Measurements from ENCODE around the gene ARTN.

The ARTN gene, protein sequence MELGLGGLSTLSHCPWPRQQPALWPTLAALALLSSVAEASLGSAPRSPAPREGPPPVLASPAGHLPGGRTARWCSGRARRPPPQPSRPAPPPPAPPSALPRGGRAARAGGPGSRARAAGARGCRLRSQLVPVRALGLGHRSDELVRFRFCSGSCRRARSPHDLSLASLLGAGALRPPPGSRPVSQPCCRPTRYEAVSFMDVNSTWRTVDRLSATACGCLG

DNA sequence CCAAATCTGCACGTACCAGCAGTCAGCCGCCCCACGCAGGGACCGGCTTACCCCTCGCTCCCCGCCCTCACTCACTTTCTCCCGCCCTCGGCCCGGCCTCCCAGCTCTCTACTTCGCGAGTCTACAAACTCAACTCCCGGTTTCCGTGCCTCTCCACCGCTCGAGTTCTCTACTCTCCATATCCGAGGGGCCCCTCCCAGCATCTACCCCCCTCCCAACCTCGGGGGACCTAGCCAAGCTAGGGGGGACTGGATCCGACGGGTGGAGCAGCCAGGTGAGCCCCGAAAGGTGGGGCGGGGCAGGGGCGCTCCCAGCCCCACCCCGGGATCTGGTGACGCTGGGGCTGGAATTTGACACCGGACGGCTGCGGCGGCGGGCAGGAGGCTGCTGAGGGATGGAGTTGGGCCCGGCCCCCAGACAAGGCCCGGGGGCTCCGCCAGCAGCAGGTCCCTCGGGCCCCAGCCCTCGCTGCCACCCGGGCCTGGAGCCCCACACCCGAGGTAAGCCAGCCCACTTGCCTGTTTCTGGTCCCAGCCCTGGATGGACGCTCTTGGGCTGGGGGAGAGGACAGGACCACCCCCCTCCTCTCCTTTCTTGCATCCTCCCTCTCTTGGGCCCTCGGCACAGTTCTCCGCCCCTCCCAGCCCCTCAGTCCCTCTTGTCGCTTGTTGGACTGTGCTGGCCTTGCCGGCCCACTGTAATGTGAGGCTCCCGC lies at the start of gene ARTN:
Gene ARTN (plus strand): TSS at position 416 of the 715 bp plus-strand sequence. CDS start 1,856 bp downstream, outside the sequence.
- no peak for DNase-seq

DNA sequence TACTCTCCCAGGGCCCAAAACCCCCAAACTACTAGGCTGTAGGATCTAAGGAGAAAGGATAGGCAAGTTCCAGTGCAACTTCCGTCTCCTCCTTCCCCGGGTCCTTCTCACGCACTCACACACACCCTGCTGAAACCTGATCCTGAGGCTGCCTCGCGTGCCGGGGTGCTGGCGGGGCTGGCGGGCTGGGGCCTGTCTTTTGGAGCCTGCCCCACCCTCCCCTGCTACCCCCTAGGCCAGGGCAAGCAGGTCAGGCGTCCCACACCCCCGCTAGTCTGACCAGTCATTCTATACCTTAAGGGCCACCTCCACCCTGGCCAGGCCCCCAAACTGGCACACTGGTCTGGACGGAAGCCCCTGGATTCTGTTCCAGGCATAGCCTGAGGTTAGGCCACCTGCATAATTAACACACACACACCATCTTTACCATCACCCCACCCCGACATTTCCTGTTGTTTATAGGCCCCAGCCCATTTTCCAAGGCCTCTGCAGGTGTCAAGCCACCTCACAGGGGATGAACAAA lies 48.3 kb upstream of the ARTN start:
- DNase-seq = no peak

DNA sequence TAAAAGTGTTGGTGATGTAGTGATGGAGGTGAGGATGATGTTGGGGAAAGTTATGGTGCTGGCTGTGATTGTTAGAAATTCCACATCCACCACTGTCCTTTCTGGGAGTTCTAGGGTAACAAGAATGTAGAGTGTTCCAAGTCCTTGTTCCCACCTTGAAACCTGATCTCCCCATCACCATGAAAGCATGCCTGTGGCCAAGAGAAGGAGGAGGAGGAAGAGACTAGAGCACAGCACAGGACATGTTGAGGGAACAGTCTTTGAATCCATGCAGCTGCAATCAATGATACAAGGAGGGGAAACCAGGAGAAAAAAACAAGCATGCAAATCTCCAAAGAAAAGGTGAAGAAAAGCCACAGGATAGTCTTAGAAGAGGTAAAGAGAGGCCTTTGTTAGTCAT lies 45.9 kb upstream of the ARTN start:
- no peak for DNase-seq

DNA sequence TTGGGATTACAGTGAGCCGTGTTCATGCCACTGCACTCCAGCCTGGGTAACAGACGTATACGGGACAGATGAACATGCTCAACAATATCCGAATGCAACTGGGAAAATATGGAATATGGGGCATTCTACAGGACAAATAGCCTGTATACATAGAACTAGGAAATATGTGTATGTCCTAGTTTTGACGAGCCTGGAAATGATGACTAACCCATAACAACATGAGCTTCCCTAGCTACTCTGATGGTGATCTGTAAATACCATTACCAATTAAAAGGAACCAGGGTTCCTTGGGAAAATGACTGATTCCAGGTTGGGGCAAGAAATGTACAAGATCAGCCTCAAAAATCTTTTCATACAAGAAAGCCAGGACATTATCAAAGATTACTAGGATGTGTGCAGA lies 42.8 kb upstream of the ARTN start:
- DNase-seq = no peak

DNA sequence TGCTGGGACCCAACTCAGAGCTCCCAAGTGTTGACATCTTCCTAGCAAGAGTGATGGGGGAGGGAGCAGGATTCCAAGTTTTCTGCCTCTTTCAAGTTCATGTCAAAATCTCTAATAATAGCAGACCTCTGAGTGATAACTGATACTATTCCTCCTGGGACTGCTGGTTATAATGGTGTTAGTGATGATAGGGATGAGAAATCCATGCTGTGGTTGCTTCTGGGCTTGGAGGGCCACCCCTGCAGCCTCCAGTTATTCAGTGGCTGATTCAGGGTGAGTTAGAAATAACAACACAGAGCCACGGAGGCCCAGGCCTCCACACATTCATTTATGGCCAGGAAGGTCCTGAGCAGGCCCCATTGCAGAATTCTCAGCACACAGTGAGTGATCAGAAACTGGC lies 40.6 kb upstream of the ARTN start:
- DNase-seq = no peak

DNA sequence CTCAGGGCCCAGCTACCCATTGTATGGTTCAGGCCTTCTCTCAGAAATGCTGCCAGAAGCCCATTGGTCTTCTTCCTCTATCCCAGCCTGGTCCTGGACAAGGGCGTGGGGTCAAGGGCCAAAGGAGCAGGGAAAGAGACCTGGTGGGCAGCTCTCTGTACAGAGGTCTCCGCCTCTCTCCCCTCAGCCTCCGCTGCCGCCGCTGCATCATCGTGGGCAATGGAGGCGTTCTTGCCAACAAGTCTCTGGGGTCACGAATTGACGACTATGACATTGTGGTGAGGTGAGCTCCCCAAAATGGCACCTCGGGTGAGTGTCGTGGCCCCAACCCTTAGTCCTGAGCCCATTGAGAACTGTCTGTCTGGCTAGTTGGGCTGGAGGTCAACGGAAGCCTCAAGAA lies 34.6 kb upstream of the ARTN start:
- no peak for DNase-seq

DNA sequence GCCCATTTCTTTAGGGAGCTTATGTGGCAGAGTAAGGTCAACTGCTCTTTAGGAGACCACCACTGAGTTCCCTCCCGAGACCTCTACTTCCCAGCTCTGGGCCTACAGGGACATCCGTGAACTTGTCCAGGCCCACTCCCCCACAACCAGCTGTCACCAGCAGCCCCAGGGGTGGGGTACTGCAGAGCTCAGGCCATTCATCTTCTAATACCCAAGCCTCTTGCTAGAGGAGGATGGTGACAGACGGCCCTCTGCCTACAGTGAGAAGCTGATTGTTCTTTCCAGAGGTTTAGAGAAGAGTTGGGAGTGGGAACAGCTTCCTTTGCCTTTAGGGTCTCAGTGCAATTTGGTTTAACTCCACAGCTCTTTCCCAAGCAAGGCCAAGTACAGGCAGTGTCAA lies 33.2 kb upstream of the ARTN start:
- no peak for DNase-seq

DNA sequence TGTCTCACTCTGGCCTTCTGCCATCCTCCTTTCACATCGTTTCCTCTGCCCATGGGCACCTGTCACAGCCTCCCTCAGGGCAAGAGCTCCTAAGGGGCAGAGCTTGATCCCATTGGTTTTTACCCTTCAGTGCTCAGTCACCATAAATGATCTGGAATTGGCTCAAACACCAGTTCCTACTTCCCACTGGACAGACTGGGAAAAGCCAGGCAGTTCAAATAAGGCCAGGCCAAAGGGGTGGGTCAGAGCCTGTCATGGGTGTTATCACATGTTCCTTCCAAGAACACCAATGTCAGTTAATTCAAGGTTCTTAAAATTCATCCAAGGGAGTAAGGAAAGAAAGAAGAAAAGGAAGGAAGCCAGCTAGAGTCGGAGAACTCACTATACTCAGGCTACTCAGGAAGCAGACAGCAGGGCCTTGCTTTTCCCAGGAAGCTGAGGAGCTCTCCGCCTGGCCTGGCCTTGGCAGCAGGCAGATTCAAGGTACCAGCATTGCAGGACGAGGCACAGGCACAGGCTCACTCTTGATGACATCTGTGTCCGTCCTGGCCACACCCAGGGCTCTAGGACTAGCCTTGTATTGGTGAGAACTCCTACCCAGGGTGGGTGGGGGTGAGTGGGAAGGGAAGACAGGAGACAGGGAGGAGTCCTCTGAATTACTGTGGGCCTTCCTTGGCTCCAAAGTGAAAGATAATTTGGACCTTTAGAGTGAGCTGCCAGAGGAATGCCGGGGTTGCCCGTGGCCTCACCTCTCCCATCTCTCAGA lies 32.2 kb upstream of the ARTN start:
- DNase-seq = no peak

DNA sequence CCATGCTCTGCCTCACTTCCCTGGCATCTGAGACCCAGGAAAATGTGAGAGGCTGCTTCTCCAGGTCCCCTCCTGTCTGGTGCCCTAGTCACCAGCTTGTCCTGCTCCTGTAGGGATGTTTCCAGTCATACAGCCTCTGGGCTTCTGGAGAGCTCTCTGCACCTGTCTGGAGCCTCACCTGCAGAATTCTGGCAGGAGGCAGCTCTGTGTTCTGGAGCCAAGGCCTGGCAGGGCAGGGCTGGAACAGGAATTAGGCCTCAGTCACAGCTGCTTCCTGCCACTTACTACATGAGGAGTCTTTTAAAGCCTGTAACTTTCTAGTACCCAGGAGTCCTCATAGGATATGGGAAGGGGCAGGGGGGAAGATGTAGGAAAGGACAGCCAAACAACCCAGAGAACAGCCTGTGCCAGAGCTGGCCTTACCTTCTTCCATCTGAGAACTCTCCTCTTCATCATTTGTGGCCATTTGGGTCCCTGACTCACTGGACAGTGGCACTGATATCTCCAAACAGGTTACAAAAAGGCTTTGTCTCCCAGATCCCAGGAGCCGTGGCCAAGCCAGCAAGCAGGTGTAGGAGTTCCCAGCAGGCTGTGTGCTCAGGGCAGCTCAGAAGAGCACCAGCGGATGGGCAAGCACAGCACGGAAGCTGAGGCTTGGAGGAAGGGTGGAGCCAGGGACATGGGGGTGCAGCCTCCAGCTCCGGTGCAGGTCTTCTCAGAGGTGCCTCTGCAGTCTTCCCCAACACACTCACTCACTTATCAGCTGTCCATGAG lies 31.4 kb upstream of the ARTN start:
- no peak for DNase-seq

DNA sequence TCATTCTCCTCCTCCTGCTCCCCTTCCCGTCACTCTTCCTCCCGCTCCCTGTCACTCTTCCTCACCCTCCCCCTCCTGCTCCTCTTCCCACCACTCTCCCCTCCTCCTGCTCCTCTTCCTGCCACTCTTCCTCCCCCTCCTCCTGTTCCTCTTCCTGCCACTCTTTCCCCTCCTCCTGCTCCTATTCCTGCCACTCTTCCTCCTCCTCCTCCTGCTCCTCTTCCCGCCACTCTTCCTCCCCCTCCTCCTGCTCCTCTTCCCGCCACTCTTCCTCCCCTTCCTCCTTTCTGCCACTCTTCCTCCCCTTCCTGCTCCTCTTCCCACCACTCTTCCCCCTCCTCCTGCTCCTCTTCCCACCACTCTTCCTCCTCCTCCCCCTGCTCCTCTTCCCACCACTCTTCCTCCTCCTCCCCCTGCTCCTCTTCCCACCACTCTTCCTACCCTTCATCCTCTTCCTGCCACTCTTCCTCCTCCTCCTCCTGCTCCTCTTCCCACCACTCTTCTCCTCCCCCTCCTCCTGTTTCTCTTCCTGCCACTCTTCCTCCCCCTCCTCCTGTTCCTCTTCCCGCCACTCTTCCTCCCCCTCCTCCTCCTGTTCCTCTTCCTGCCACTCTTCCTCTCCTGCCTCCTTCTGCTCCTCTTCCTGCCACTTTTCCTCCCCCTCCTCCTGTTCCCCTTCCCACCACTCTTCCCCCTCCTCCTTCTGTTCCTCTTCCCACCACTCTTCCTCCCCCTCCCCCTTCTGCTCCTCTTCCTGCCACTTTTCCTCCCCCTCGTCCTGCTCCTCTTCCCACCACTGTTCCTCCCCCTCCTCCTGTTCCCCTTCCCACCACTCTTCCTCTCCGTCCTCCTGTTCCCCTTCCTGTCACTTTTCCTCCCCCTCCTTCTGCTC lies 28.7 kb upstream of the ARTN start:
- no peak for DNase-seq

DNA sequence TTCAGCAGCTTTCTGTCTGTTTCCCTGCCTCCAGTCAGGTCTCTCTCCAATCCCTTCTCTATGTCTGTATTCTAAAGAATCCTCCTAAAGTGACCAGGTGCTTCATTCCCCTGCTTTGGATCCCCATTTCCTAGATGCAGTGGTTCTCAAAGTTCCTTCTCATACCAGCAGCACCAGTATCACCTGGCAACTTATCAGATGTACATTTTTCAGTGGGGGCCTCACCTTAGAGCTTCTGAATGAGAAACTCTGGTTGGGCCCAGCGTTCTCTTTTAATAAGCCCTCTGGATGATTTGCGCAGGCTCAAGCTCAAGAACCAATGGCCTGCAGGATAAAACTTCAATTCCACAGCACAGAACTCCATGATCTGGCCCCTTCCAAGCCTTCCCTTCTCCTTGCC lies 25.4 kb upstream of the ARTN start:
- no peak for DNase-seq

DNA sequence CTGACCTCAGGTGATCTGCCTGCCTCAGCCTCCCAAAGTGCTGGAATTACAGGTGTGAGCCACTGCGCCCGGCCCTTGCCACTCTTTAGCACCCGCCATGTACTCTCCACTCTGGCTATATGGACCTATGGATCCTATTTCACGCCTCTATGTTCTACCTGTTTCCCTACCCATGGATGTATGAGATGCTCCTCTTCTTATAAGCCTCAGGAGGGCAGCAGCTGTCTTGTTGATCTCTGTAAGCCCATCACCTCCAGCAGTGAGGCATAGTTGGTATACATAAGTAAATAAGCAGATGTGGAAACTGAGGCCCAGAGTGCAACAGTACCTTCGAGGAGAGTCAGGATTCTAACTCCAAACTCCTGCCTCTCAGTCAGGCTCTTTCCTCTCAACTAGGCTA lies 24.7 kb upstream of the ARTN start:
- no peak for DNase-seq

DNA sequence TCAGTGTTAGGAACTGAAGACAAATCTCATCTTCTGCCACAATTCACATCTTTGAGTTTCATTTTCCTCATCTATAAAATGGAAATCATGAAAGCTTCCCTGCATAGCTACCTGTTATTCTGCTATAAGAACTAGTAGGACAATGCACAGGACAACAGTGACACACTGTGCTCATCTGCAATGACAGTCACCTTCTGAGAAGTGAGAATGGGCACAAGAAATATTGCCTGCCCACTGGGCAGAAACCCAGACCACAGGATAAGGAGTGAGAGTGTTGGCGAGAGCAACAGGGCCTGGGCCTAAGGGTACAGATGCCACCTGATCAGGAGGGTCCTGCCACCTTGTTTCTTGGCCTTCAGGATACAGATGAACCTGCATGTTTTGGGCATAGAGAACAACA lies 23.3 kb upstream of the ARTN start:
- no peak for DNase-seq

DNA sequence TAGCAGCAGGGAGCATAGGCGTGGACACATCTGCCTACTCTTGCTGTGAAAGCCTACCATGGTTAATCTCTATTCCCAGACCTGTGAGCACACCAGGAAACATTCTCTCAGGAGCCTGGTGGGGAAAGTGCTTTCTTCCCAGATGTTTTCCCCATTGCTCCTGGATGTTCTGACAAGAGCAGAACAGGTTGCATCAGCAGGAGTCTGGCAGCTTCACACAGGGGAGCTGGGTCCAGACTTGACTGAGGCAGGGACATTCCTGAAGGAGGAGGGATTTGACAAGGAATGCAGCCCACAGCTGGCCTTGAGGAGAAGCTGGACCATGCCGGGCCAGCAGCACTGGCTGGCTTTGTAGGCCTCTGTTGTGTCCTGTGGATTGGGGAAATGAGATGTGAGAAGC lies 21.0 kb upstream of the ARTN start:
- DNase-seq = no peak

DNA sequence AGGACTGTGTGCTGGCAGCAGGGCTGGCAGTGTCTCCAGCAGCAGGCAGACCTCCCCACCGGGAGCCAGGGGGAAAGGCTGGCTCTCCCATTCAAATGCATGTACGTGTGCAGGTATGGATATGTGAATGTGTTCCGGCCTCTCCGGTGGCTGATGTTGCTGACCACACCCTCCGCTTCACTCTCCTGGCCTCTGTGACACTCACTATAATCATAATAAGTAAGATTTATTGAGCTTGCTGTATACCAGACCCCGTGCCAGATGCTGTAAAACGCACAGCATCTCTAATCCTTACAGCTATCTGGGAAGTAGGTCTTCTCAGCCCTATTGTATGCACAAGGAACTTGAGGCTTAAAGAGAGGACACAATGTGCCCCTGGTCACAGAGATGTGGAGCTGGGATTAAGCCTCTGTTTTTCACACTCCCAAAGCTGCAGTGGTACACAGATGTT lies 20.5 kb upstream of the ARTN start:
- DNase-seq = no peak

DNA sequence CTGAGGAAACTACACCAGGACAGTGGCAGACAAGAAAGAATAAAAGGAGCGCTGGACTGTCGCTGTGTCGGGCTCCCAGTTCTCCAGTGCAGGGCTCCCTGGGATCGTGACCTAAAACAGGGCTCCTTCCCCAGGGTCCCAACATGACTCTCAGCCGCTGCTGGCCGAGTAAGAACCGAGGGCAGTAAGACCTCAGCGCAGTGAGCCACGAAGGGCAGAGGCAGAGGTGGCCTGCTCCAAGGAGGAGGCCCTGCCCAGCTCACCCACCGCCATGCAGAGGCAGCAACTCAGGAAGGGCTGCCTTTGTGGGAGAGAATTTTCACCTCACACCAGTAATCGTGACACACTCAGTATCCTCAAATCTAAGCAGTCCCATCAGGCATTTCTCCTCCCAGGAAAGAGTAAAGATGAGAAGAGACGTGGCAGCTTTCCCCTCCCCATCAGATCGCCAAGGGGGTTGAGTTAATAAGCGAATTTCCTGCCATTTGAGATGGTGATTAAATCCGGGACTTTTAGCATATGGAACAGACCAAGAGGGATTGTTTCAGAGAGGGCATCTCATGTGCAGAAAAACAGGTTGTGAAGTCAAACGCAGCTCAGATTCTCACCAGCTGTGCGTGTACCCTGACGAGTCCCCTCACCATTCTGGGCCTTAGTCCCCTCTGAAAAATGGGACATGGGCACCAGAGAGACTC lies 19.8 kb upstream of the ARTN start:
- no peak for DNase-seq

DNA sequence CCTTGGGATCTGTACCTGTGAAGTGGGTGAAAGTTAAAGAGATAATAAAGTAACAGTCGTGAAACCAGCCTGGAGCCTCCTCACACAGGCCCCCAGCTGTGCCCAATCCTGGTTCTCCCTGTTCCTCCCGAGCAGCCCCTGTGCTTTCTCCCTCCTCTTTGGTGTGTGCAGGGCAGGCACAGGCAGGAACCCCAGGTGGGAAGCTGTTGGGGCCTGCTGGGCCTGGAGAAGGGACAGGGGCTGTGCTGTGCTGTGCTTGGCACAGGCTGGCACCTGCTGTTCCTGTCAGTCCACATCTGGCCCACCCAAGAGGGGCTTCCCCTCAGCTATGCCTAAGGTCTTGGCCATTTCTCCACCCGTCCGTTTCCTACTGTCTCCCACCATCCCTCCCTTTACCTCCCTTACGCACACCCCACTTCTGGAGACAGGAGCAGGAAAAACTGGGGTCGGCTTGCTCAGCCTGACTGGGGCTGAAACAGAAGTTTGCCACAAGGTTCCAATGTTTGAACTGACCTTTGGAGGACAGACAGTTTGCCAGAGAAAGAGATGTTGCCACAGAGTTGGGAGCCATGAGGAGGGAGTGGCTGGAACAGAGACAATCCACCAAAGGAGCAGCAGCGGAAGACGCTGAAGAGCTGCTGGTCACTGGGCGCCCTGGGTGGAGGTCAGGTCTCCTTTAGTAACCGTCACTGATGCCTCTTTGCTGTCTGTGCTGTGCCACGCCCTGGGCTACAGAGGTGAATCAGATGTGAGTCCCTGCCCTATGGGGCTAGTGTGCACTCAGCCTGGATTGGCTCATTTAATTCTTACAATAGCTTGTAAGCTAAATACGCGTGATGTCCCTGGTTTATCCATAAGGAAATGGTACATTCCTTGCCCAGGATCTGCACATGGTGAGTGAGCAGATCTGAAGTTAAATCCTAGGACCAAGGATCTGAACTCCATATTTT lies 18.8 kb upstream of the ARTN start:
- no peak for DNase-seq

DNA sequence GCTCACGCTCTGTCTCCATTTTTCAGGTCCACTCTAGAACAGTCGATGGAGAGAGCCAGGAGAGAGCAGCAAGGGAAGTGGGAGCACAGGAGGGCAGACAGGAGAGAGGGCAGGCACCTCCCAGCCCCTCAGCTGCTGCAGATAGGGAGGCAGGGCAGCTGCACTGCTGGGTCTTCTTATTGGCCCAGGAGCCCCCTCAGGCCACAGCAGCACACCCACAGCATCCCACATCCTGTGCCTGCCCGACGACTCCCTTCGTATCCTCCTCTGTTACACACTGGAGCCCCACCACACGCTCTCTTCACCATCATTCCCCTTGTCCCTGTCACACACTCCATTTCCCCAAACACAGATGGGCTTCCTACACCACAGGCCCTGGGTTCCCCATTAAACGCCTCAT lies 13.7 kb upstream of the ARTN start:
- no peak for DNase-seq

DNA sequence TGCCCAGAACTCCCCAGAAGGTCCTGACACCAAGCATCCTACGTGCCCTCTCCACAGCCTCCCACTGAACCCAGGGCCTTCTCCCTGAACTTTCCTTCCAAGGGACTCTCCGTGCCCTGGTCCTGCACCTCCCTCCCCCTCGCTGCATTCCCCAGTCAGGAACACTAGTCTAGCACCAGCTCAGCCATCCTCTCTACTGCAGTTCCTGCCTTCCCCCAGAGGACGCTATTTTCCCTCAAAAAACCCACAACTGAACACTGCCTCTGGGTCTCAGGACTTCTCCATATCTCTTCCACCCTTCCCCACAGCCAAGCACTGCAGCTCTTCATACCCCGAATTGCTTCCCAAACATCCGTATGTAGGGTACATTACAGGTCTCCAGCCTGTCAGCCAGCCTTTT lies 12.6 kb upstream of the ARTN start:
- DNase-seq = no peak

DNA sequence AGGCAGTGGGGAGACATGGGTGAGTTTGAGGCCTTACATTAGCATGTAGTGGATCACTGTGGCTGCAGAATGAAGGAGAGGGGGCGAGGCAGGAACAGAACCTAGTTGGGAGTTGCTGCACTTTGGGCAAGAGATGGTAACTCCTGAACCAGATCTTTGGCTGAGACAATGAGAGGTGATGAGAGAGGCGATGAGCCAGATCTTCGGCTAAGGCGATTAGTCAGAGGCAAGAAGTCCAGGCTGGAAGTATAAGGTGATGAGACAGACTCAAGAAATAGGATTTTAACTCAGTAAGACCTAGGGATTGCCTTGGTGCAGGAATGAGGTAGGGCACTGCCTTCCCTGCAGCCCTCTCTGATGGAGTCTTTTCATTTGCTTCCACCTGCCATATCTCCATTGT lies 9.1 kb upstream of the ARTN start:
- DNase-seq = no peak

All from activated CD4-positive, alpha-beta T cell treated with anti-CD3 and anti-CD28 coated beads, Interleukin-2, amount 50 U/mL, for 48 hours (primary cell).